ENCODE data around the gene HESX1. TPM values are rescaled to one million over a fixed set of nuclear protein-coding genes. Genes with fewer than 3 reads are reported as not detected.

The HESX1 gene
- total and polyA plus RNA-seq, 9 of the 15 experiments (the other 6 are each of a cell fraction or from before 2014, with no cell fraction given): 0.16 to 1.2 (median 0.76) TPM

DNA sequence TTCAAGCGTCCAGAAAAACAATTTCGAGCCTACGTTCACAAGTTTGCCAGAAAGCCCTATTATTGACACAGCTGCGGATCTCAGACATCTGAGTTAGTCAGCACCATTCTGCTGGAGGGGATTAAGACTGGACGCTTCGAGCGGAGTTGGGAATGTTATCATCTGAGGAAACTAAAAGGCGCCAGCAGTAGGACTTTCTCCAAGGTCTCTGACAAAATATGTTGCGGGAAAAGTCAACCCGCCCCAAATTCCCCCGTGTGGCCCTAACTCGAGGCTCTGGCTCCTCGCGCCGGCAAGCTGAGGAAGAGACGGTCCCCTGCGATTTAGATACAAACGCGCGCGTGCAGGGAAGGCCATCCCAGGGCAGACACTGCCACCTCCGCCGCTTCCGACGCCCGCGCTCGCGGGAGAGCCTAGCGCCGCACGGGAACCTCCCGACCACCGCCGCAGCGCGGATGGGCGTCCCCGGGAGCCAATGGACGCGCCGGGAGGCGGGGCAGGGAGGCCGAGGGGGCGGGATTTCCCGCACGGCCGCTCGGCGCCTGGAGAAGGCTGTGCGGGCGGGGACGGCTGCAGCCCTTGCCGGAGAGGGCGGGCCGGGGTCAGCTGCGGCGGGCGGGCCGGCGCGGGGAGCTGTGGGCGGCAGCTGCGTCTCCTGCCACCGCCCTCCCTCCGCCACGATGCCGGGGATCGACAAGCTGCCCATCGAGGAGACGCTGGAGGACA, 27.6 kb upstream of the HESX1 start, which contains the start of gene APPL1 (continued):
- TF ChIP-seq PRDM10 (IDR thresholded peaks at IDR 0.05; ENCODE audit: partially characterized antibody) (peak; percentile 80), NR0B1 (IDR thresholded peaks at IDR 0.05; ENCODE audit: partially characterized antibody) (no peak), TFAP4 (CRISPR knock-in tag; IDR thresholded peaks at IDR 0.05; ENCODE audit: borderline replicate concordance) (peak; percentile 56; the same call in 1 of the 2 replicates), CTBP1 (IDR thresholded peaks at IDR 0.05; ENCODE audit: borderline replicate concordance) (peak; percentile 83), ZNF589 (CRISPR knock-in tag; IDR thresholded peaks at IDR 0.05; ENCODE audit: low read depth) (0 out of 2 replicates have a peak, but pooled peaks have one; percentile 41), FOXA3 (CRISPR knock-in tag; conservative IDR thresholded peaks at IDR 0.05 in 1 of 2, IDR thresholded peaks at IDR 0.05 in 1 of 2) (peak; percentile 50 to 84; a peak in 2 of 4 replicates), NCOR1 (IDR thresholded peaks at IDR 0.05) (0 out of 2 replicates have a peak, but pooled peaks have one; percentile 5), PCBP1 (IDR thresholded peaks at IDR 0.05; ENCODE audit: low read depth, low read length, poor library complexity, severe bottlenecking) (no peak), TCF3 (CRISPR knock-in tag; IDR thresholded peaks at IDR 0.05) (0 out of 2 replicates have a peak, but pooled peaks have one; percentile 12), SP1 (CRISPR knock-in tag; IDR thresholded peaks at IDR 0.05) (peak; percentile 43; the same call in 1 of the 2 replicates), RBBP5 (IDR thresholded peaks at IDR 0.05; ENCODE audit: borderline replicate concordance, insufficient read depth, low read length, poor library complexity, severe bottlenecking) (peak; percentile 53), CBFB (CRISPR knock-in tag; IDR thresholded peaks at IDR 0.05) (no peak), SRF (CRISPR knock-in tag; IDR thresholded peaks at IDR 0.05) (peak in 1 of 2 experiments; percentile 45; a peak in 1 of 4 replicates), FOSL1 (tag; conservative IDR thresholded peaks at IDR 0.05) (peak; percentile 36; the same call in 1 of the 2 replicates), ZBTB8A (IDR thresholded peaks at IDR 0.05; ENCODE audit: partially characterized antibody) (no peak), ZNF41 (CRISPR knock-in tag; conservative IDR thresholded peaks at IDR 0.05) (no peak)
- TF ChIP-seq, protein P1, sequence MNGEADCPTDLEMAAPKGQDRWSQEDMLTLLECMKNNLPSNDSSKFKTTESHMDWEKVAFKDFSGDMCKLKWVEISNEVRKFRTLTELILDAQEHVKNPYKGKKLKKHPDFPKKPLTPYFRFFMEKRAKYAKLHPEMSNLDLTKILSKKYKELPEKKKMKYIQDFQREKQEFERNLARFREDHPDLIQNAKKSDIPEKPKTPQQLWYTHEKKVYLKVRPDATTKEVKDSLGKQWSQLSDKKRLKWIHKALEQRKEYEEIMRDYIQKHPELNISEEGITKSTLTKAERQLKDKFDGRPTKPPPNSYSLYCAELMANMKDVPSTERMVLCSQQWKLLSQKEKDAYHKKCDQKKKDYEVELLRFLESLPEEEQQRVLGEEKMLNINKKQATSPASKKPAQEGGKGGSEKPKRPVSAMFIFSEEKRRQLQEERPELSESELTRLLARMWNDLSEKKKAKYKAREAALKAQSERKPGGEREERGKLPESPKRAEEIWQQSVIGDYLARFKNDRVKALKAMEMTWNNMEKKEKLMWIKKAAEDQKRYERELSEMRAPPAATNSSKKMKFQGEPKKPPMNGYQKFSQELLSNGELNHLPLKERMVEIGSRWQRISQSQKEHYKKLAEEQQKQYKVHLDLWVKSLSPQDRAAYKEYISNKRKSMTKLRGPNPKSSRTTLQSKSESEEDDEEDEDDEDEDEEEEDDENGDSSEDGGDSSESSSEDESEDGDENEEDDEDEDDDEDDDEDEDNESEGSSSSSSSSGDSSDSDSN (IDR thresholded peaks at IDR 0.05; ENCODE audit: borderline replicate concordance in 1 of 2, low read depth in 2 of 2, low read length in 2 of 2): peak in 1 of 2 experiments; percentile 50; a peak in 1 of 4 replicates
